ENCODE measurements around the gene GOSR2. TPM values are rescaled to one million over a fixed set of nuclear protein-coding genes. Genes with fewer than 3 reads are reported as not detected.
A peak's percentile ranks its signal among the peaks of the same experiment; 100 is the strongest.
"Not testable (repeated sequence)": the region's sequence is repeated elsewhere in the genome, so short reads cannot be mapped to it uniquely, and the experiment has no call there.

GOSR2 gene
- total RNA-seq, 4 donors from 2014 or later, result 20.3 to 37.8 (median 24.7) TPM

DNA sequence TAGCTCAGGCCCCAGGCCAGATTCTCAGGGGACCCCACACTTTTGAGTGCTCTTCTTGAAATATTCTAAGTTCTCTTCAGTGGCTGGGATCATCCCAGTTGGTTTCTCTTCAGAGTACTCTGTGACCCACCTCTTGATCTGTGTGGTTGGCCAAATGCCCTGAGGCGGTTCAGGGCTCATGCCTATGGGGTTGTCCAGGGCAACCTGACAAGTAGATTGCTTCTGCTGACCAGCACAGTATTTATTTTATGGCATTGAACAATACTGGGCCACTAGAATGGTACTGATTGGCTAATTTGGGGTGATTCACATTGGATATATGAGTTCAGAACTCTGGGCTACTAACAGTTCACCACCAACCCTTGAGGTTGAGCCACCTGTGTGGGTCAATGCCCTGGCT is 7.4 kb upstream of the GOSR2 start:
- WGBS, 2 donors, result 0 to 100% methylated on average over 1 of the region's 1 CpG
- DNase-seq, result no peak
- no peaks in the 10 kb centered on the region for H3K36me3 ChIP-seq
- TF ChIP-seq POLR2A (IDR thresholded peaks at IDR 0.05) (no peak), CTCF (IDR thresholded peaks at IDR 0.05) (no peak)
- H3K27me3 ChIP-seq, result peaks cover 0 to 16% (median 0%) of the 10 kb centered on the region in 4 donors
- H3K27ac ChIP-seq, result no peak overlapping the region
- intact Hi-C loops (cut with DNase I), result no loop called here
- H3K9me3 ChIP-seq, result no peaks in the 10 kb centered on the region
- no peaks in the 10 kb centered on the region for H3K4me1 ChIP-seq
- H3K4me3 ChIP-seq, result no peak overlapping the region

GRCh38 chr17:46916211-46916610 is 6.7 kb upstream of the GOSR2 start:
- no peak for DNase-seq
- intact Hi-C loops (cut with DNase I), result no loop called here
- H3K27ac ChIP-seq, result no peak overlapping the region
- 81 to 94% methylated on average over 2 of the region's 2 CpGs for WGBS, 2 donors
- H3K9me3 ChIP-seq, result no peaks in the 10 kb centered on the region
- no peak overlapping the region for H3K4me3 ChIP-seq
- peaks cover 0 to 14% (median 0%) of the 10 kb centered on the region in 4 donors for H3K27me3 ChIP-seq
- TF ChIP-seq CTCF (IDR thresholded peaks at IDR 0.05) (no peak), POLR2A (IDR thresholded peaks at IDR 0.05) (no peak)
- H3K4me1 ChIP-seq, result no peaks in the 10 kb centered on the region
- no peaks in the 10 kb centered on the region for H3K36me3 ChIP-seq

GRCh38 chr17:46916623-46917022 is 6.3 kb upstream of the GOSR2 start:
- WGBS, 2 donors, result 79 to 90% methylated on average over 3 of the region's 3 CpGs
- TF ChIP-seq CTCF (IDR thresholded peaks at IDR 0.05), result no peak
- TF ChIP-seq POLR2A (IDR thresholded peaks at IDR 0.05), result no peak
- H3K4me3 ChIP-seq, result no peak overlapping the region
- no peaks in the 10 kb centered on the region for H3K36me3 ChIP-seq
- no peaks in the 10 kb centered on the region for H3K9me3 ChIP-seq
- intact Hi-C loops (cut with DNase I), result no loop called here
- peaks cover 0 to 14% (median 0%) of the 10 kb centered on the region in 4 donors for H3K27me3 ChIP-seq
- no peak for DNase-seq
- no peak overlapping the region for H3K27ac ChIP-seq
- H3K4me1 ChIP-seq, result no peaks in the 10 kb centered on the region

DNA sequence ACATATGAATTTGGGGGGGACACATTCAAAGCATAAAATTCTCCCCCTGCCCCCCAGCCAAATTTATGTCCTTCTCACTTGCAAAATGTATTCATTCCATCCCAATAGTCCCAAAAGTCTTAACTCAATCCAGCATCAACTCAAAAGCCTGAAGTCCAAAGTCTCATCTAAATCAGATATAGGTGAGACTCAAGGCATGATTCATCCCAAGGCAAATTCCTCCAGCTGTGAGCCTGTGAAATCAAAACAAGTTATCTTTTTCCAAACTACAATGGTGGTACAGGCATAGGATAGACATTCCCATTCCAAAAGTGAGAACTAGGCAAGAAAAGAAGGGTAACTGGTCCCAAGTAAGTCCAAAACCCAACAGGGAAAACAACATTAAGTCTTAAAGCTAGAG is 5.9 kb upstream of the GOSR2 start:
- Histone ChIP-seq H3K27me3 (peaks cover 0 to 13% (median 0%) of the 10 kb centered on the region in 4 donors), H3K4me1 (no peaks in the 10 kb centered on the region), H3K27ac (no peak overlapping the region), H3K36me3 (no peaks in the 10 kb centered on the region), H3K4me3 (no peak overlapping the region), H3K9me3 (no peaks in the 10 kb centered on the region)
- DNase-seq, result no peak
- TF ChIP-seq POLR2A (IDR thresholded peaks at IDR 0.05) (no peak), CTCF (IDR thresholded peaks at IDR 0.05) (no peak)
- intact Hi-C loops (cut with DNase I), result no loop called here

DNA sequence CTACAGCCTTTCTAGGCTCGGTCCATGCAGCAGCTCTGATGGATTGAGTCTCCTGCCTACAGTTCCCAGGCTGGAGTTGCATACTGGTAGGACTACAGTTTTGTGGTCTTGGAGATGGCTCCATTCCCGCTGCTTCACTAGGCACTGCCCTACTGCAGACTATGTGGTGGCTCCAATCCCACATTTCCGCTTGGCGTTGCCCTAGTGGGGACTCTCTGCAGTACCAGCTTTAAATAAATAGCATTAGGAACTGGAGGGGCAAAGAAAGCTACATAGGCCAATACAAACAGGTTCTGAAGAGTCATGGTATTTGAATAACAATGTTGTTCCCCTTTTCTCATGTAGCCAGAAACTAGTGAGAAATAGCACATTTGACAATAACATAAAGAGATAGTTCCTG is 5.4 kb upstream of the GOSR2 start:
- Histone ChIP-seq H3K9me3 (no peaks in the 10 kb centered on the region), H3K27me3 (peaks cover 0 to 8% (median 0%) of the 10 kb centered on the region in 4 donors), H3K4me1 (no peaks in the 10 kb centered on the region), H3K4me3 (no peak overlapping the region), H3K27ac (no peak overlapping the region), H3K36me3 (no peaks in the 10 kb centered on the region)
- 69 to 86% methylated on average over 2 to 4 of the region's 4 CpGs for WGBS, 2 donors
- intact Hi-C loops (cut with DNase I), result no loop called here
- no peak for DNase-seq
- TF ChIP-seq CTCF (IDR thresholded peaks at IDR 0.05) (no peak), POLR2A (IDR thresholded peaks at IDR 0.05) (no peak)

DNA sequence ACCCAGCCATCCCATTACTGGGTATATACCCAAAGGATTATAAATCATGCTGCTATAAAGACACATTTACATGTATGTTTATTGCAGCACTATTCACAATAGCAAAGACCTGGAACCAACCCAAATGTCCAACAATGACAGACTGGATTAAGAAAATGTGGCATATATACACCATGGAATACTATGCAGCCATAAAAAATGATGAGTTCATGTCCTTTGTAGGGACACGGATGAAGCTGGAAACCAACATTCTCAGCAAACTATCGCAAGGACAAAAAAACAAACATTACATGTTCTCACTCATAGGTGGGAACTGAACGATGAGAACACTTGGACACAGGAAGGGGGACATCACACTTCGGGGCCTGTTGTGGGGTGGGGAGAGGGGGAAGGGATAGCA is 998 bp upstream of the GOSR2 start:
- 59 to 81% methylated on average over 4 of the region's 4 CpGs for WGBS, 2 donors
- Histone ChIP-seq H3K4me1 (peaks cover 8 to 34% (median 18%) of the 10 kb centered on the region in 3 donors), H3K4me3 (peak overlapping the region in 3 of 4 donors; percentile 82 to 90 (median 83))
- H3K9me3 ChIP-seq; H3K36me3 ChIP-seq; H3K27me3 ChIP-seq; H3K27ac ChIP-seq; DNase-seq; intact Hi-C loops (cut with DNase I): not testable (repeated sequence)

Measured in esophagus squamous epithelium (tissue), 5 donors.